GM20000 (cell line): ENCODE data around the gene NRN1L.
A peak's percentile ranks its signal among the peaks of the same experiment; 100 is the strongest.

Experiments used
- DNase-seq: peaks from one replicate; pipeline ENCODE4 v3.0.0; 2012; ENCODE audit warnings: low spot score
- TF ChIP-seq, protein P1 (sequence below): IDR thresholded peaks from 2 replicates; pipeline ENCODE4 v1.5.1; 2012; ENCODE audit warnings: mild to moderate bottlenecking, control low read depth; ENCODE audit errors: extremely low read depth, missing control alignments

Gene NRN1L

DNA sequence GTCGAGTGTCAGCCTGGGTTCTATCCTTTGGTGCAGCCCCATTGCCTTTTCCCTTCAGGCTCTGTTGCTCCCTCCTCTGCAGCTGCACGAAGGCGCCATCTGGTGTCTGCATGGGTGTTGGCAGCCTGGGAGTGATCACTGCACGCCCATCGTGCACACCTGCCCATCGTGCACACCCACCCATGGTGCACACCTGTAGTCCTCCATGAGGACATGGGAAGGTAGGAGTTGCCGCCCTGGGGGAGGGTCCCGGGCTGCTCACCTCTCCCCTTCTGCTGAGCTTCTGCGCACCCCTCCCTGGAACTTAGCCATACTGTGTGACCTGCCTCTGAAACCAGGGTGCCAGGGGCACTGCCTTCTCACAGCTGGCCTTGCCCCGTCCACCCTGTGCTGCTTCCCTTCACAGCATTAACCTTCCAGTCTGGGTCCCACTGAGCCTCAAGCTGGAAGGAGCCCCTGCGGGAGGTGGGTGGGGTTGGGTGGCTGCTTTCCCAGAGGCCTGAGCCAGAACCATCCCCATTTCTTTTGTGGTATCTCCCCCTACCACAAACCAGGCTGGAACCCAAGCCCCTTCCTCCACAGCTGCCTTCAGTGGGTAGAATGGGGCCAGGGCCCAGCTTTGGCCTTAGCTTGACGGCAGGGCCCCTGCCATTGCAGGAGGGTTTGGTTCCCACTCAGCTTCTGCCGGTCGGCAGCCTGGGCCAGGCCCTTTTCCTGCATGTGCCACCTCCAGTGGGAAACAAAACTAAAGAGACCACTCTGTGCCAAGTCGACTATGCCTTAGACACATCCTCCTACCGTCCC is 44.1 kb downstream of the NRN1L start:
- DNase-seq, result peak; percentile 79
- TF ChIP-seq, protein P1, sequence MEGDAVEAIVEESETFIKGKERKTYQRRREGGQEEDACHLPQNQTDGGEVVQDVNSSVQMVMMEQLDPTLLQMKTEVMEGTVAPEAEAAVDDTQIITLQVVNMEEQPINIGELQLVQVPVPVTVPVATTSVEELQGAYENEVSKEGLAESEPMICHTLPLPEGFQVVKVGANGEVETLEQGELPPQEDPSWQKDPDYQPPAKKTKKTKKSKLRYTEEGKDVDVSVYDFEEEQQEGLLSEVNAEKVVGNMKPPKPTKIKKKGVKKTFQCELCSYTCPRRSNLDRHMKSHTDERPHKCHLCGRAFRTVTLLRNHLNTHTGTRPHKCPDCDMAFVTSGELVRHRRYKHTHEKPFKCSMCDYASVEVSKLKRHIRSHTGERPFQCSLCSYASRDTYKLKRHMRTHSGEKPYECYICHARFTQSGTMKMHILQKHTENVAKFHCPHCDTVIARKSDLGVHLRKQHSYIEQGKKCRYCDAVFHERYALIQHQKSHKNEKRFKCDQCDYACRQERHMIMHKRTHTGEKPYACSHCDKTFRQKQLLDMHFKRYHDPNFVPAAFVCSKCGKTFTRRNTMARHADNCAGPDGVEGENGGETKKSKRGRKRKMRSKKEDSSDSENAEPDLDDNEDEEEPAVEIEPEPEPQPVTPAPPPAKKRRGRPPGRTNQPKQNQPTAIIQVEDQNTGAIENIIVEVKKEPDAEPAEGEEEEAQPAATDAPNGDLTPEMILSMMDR, result peak; percentile 91

DNA sequence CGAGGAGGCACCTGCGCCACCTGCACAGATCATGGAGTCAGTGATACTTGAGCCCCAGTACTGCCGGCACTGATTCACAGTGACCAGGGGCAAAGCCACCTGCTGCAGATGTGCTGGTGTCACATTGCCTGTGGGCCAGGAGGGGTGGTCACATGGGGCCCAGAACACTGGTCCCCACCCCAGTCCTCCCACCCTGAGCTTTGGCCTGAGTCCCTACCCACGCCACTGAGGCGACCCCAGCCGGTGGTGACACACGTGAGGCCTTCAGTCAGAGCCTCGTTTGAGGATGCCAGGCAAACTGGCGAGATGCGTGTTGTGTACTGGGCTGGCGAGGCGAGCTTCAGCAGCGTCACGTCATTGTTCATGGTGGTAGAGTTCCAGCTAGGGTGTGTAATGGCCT is 45.5 kb downstream of the NRN1L start:
- TF ChIP-seq, protein P1, result no peak
- no peak for DNase-seq

DNA sequence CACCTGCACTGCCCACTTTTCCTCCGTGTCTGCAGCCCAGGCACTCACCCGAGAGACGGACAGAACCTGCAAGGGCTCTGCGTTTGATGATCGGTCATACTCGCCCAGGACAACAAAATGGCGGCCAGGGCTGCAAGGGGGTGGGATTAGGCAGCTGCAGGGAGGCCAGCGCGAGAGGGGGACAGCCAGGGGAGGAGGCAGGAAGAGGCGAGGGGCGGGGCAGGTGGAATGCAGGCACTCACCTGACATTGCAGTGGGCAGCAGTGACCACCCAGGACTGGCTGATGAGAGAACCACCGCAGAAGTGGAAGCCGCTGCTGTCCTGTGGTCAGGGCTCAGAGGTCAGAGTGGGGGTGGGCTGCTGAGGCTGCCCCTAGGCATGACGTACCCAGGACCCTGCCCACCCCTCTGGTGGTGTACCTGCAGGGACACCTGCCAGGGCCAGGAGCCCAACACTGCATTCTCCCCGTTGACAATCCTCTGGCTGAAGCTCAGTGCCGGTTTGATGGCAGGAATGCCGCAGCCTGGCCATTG is 46.1 kb downstream of the NRN1L start:
- TF ChIP-seq, protein P1, result no peak
- DNase-seq, result no peak

DNA sequence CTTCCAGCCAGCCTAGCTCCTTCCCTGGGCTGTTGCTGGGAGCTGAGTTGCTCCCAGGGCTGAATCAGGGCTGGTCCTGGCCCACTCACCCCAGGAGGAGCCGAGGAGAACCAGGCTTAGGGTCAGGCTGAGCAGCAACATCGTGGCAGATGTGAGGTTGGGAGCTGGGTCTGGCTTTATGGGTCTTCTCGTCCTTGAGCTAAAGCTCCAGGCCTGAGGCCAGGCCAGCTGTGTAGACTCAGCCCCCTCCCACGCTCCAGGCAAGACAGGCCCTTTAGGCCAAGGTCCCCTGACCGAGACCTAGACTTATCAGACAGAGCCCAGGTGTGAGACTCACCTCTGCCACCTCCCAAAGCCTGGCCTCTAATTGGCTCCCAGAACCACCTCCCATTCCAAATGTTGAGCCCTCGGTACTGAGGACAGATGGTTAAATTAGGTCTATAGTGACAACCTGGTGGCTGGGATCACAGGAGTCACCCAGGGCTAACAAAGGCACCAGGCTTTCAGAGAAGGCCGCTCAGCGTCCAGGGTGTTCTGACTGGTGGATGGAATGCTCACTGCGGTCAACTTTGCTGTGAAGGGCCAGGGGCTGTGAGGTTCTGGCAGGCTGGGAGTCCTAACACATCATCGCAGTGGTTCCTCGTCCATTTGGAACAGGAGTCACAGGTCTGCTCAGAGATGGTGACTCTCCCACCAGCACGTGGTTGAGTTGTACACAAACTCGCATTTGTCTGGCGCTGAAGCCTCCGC is 47.2 kb downstream of the NRN1L start, which contains the start of gene CTRL:
Gene CTRL (minus strand): TSS at position 151 of the 750 bp plus-strand sequence. CDS start 10 bp downstream, at position 141.
- no peak for DNase-seq
- TF ChIP-seq, protein P1, result no peak

DNA sequence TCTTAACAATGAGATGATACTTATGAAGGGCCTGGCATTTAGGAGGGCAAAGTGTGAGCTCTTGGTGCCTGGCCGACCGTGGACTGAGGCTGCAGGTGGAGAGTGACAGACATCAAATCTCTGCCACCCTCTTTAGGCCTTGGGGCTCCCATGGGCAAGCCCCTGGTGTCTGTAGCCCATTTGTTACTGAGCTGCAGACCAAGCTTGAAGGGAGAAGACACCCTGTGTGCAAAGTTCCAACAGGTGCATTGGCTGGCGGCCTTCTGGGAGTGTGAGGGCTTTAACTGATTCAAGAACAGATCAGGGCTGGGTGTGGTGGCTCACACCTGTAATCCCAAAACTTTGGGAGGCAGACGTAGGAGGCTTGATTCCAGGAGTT is 47.8 kb downstream of the NRN1L start:
- TF ChIP-seq, protein P1, result no peak

DNA sequence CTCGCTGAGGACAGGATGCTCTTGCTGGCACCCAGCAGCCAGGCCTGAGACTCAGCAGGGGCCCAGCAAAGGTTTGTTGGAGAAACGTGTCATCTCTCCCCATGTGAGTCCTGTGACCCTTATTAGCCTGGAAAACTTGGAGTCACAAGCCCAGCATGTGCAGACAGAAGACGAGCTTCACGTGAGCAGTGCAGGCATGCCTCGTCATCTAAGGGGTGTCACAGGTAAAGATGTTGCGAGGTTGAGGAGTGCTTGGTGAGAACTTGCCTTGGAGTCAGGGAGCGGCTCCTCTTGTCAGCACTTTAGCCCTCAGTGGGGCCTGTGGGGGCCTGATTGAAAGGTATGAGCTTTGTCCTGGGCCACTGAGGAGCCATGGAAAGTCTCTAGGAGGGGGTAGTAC is 49.1 kb downstream of the NRN1L start:
- no peak for DNase-seq
- TF ChIP-seq, protein P1, result no peak

More for the DNA sequence above, 47.8 kb downstream of the NRN1L start:
- DNase-seq, result no peak
